Activated T-cell treated with anti-CD3 and anti-CD28 coated beads, Interleukin-2, amount 50 U/mL, for 24 hours (primary cell): ENCODE results near the gene FBXO41.
"Not testable (repeated sequence)": the region's sequence is repeated elsewhere in the genome, so short reads cannot be mapped to it uniquely, and the experiment has no call there.

ENCODE experiments used
- DNase-seq: peaks from one replicate; pipeline ENCODE4 v3.0.0-alpha.2; 2020
- H3K27ac Mint-ChIP-seq: 2 replicates; pipeline ENCODE4 v1.8.0; 2020; ENCODE audit warnings: mild to moderate bottlenecking, mixed read lengths
- H3K27me3 Mint-ChIP-seq: 2 replicates; pipeline ENCODE4 v1.8.0; 2020; ENCODE audit warnings: mixed read lengths
- H3K36me3 Mint-ChIP-seq: 2 replicates; pipeline ENCODE4 v1.8.0; 2020; ENCODE audit warnings: low read depth, mixed read lengths
- H3K4me1 Mint-ChIP-seq: 2 replicates; pipeline ENCODE4 v1.8.0; 2020; ENCODE audit warnings: low read depth, mixed read lengths
- H3K4me3 Mint-ChIP-seq: 2 replicates; pipeline ENCODE4 v1.8.0; 2020; ENCODE audit warnings: mild to moderate bottlenecking, moderate library complexity, mixed read lengths
- H3K9me3 Mint-ChIP-seq: 2 replicates; pipeline ENCODE4 v1.8.0; 2020; ENCODE audit warnings: mixed read lengths

FBXO41 gene

DNA sequence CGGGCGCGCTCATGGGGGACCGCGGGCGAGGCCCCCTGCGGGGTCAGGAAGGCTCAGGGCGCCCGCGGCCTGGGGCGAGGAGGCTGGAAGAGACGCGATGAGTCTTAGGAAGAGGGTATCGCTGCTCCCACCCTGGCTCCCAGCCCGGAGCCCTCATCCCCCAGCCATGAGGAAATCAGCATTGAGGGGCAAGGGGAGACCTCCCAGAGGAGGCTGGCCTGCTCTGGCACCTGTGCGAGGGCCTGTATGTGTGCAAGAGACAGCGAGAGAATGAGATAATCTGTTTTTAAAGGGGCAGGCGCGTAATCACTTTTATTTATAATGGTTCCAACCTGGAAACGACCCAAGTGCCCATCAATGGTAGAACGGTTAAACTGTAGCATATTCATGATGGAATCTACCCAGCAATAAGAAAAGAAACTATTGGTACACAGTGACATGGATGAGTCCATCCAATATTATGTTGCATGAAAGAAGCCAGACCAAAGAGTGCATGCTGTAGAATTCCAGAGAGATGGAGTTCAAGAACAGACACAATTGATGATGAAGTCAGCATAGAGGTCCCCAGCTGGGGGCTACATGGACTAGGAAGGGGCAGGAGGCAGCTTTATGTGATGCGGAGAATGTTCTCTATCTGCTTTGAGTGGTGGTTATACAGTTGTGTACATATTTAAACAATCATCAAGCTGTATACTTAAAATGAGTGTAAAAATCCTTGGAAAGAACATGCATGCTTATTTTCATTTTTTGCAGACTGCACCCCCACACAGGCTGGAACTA lies 14.4 kb downstream of the FBXO41 start:
- no peaks in the 10 kb centered on the region for H3K9me3 Mint-ChIP-seq
- H3K27me3 Mint-ChIP-seq, result no peaks in the 10 kb centered on the region
- DNase-seq, result no peak
- H3K36me3 Mint-ChIP-seq, result peaks cover 27% of the 10 kb centered on the region
- H3K27ac Mint-ChIP-seq, result no peak overlapping the region
- peaks cover 27% of the 10 kb centered on the region for H3K4me1 Mint-ChIP-seq
- peak overlapping the region; percentile 63 for H3K4me3 Mint-ChIP-seq

DNA sequence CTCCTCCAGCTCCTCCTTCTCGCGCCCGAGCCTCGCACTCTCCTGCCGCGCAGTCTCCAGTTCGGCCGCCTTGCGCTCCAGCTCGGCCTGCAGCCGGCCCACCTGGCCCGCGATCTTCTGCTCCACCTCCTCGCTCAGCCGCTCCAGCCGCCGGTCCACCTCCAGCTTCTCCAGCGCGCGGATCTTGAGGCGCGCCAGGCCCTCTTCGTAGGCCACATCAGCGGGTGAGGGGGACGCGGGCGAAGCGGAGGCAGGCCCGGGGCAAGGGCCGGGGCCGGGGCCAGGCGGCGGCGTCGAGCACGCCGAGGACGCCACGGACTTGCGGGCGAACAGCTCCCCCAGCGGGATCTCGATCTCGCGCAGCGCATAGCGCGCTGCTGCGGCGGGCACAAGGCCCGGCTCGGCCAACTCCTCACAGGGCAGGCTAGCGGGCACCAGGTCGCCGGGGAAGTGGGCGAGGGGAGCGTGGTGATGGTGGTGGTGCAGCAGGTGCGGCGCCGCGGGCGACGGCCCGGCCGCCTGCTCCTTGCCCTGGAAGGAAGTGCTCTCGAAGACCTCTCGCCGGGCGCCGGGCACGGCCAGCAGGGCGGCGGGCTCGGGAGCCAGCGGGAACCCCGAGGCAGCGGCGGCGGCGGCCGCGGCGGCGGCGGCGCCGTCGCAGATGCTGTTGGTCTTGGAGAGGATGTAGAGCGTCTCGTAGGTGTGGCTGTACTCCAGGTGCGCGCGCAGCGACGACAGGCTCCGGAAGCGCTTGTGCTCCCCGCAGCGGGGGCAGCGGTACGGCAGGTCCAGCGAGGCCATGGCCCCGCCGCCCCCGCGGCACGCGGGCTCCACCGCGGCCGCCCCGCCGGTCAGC lies 15.2 kb downstream of the FBXO41 start:
- peak; percentile 83 for DNase-seq
- Mint-ChIP-seq H3K27me3 (no peaks in the 10 kb centered on the region), H3K4me1 (peaks cover 27% of the 10 kb centered on the region), H3K9me3 (no peaks in the 10 kb centered on the region), H3K27ac (peak overlapping the region; percentile 31), H3K4me3 (peak overlapping the region; percentile 44), H3K36me3 (peaks cover 28% of the 10 kb centered on the region)

DNA sequence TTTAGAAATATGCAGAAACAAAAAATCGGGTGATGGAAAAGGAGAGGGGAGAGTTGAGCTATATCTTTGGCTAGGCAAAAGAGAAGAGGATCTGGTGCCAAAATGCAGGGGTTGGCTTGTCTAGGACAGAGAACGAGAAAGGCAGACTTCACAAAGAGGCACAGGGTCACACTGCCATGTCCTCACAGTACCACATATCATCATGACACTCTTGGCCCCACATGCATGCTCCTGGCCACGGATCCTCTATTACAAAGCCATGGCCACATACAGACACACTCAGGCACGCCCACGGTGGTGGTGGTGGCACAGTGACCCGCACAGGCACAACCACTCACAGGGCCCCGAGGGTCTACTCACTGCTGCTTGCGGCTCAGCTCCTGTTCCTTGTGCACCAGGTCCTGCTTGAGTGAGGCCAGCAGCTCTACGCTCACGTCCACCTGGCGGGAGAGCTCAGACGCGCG lies 15.9 kb downstream of the FBXO41 start:
- DNase-seq, result no peak
- Mint-ChIP-seq H3K27ac (peak overlapping the region; percentile 42), H3K36me3 (peaks cover 31% of the 10 kb centered on the region), H3K4me1 (peaks cover 27% of the 10 kb centered on the region), H3K4me3 (peak overlapping the region; percentile 44), H3K9me3 (no peaks in the 10 kb centered on the region), H3K27me3 (no peaks in the 10 kb centered on the region)

DNA sequence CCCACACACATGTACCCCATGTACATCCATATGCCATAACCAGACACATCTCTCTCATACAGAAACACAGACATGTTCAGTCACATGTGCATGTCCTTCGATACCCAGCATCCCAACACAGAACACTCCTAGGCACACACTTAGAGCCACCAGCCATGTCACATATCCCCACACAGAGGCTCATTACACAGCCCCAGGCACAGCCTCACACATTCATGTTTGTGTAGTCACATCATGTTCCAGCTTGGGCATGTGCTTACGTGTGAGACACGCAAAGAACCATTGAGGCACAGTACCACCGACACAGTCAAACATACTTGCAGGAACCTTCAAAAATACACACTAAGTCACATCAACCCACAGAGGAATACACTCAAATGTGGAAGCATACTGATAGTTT lies 17.3 kb downstream of the FBXO41 start:
- H3K36me3 Mint-ChIP-seq, result peaks cover 44% of the 10 kb centered on the region
- H3K27me3 Mint-ChIP-seq, result no peaks in the 10 kb centered on the region
- no peak for DNase-seq
- no peak overlapping the region for H3K4me3 Mint-ChIP-seq
- peaks cover 27% of the 10 kb centered on the region for H3K4me1 Mint-ChIP-seq
- H3K27ac Mint-ChIP-seq, result no peak overlapping the region
- H3K9me3 Mint-ChIP-seq, result no peaks in the 10 kb centered on the region

DNA sequence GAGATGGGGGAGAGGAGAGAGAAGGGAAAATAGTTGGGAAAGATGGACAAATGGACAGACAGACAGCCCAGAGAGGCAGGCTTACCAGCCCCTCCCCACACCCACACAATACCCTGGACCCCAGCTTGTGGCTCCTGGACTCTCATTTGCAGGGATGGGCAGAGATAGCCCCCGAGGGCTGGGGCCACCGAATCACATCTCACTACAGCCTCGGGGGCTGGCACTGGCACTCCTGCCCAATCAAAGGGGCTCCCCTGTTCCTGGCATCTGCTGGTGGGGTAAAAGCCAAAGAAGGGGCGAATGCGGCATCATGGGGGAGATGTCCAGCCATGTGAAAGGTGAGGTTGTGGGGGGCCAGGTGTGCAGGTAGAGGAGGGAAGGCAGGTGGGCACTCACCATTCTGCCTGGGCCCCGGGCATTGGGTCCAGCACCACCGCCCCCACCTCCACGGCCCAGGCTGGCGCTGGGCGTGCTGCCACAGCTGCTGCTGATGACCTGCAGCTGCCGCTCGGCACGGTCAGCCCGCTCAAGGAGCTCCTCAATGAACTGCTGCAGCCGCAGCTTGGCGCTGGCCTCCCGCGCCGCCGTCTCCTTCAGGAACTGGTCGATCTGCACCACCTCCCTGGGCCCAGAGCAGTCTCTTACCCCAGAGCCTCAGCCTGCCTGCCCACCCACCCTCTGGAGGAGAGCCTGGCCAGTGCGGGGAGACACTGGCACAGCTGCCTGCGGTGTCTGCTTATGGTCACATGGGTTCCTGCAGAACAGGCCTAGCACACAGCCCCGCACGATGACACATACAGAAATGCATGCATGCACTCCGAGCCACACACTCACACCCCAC lies 18.0 kb downstream of the FBXO41 start:
- Mint-ChIP-seq H3K27me3 (no peaks in the 10 kb centered on the region), H3K4me1 (peaks cover 27% of the 10 kb centered on the region), H3K9me3 (no peaks in the 10 kb centered on the region), H3K36me3 (peaks cover 49% of the 10 kb centered on the region), H3K27ac (no peak overlapping the region), H3K4me3 (no peak overlapping the region)
- no peak for DNase-seq

DNA sequence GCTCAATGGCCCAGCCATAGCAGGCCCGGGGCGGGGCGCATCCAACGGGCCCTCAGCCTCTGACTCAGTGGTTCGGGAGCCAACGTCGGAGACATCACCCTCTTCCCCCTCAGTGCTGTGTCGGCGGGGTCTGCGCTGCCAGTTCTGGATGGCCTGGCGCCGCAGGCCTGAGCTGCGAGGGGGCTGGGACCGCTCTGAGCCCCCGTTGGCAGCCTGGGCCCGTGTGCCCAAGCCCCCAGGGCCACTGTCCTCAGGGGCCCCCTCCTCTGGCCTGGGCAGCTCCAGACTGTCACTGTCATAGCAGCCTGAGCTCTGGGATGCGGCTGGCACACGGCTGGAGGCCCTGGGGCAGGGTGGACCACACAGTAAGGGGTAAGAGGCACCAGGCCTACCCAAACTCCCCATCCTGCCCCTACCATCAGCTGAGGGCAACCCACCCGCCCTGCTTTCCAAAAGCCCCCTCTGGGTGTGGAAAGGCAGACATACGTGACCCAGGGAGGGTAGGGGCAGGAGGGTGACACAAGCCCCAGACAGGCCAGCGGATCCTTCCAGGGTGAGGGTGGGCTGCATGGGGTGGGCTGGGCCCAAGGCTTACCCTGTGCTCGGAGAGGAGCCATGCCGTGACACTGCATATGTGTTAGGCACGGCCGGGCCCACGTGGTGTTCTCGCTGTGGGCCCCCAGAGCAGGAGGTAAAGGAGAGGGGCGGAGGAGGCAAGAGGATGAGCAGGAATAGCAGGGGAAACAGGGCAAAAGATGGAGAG lies 18.8 kb downstream of the FBXO41 start:
- H3K36me3 Mint-ChIP-seq, result peaks cover 55% of the 10 kb centered on the region
- no peak overlapping the region for H3K4me3 Mint-ChIP-seq
- no peak for DNase-seq
- H3K4me1 Mint-ChIP-seq, result peaks cover 25% of the 10 kb centered on the region
- no peak overlapping the region for H3K27ac Mint-ChIP-seq
- no peaks in the 10 kb centered on the region for H3K9me3 Mint-ChIP-seq
- no peaks in the 10 kb centered on the region for H3K27me3 Mint-ChIP-seq

DNA sequence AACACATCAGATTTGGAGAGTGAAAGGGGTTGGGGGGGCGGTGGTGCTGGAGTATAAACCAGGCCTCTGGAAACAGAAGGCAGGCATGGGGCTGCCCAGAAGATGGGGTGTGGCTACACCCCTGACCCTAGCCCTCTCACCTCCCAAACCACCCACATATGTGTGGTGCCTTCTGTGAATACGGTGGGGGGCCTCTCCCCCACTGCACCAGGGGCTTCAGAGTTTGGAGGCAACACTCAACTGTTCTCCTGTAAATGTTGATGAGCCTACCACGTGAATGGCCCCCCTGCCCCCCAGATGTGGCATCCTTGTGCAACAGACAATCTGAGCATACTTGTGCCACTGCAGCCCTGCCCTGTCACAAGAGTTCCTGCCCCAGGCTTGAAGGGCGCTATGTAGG lies 19.5 kb downstream of the FBXO41 start:
- Mint-ChIP-seq H3K9me3 (no peaks in the 10 kb centered on the region), H3K27ac (no peak overlapping the region), H3K4me1 (peaks cover 22% of the 10 kb centered on the region), H3K27me3 (no peaks in the 10 kb centered on the region), H3K4me3 (no peak overlapping the region), H3K36me3 (peaks cover 62% of the 10 kb centered on the region)
- no peak for DNase-seq

DNA sequence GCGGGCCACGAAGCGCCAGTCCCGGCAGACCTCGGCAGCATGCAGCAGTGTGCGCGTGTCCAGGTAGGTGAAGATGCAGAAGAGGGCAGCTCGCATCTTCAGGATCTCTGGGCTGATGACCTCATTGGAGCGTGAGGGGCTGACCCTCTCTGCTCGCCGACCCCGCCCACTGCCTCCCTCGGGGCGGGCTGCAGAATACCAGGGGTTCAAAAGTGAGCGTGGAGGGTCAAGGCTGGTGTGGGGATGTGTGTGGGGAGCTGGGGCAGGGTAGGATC lies 20.0 kb downstream of the FBXO41 start:
- Mint-ChIP-seq H3K27me3 (no peaks in the 10 kb centered on the region), H3K4me3 (no peak overlapping the region), H3K9me3 (no peaks in the 10 kb centered on the region), H3K36me3 (peaks cover 67% of the 10 kb centered on the region), H3K27ac (no peak overlapping the region), H3K4me1 (peaks cover 20% of the 10 kb centered on the region)
- DNase-seq, result no peak

DNA sequence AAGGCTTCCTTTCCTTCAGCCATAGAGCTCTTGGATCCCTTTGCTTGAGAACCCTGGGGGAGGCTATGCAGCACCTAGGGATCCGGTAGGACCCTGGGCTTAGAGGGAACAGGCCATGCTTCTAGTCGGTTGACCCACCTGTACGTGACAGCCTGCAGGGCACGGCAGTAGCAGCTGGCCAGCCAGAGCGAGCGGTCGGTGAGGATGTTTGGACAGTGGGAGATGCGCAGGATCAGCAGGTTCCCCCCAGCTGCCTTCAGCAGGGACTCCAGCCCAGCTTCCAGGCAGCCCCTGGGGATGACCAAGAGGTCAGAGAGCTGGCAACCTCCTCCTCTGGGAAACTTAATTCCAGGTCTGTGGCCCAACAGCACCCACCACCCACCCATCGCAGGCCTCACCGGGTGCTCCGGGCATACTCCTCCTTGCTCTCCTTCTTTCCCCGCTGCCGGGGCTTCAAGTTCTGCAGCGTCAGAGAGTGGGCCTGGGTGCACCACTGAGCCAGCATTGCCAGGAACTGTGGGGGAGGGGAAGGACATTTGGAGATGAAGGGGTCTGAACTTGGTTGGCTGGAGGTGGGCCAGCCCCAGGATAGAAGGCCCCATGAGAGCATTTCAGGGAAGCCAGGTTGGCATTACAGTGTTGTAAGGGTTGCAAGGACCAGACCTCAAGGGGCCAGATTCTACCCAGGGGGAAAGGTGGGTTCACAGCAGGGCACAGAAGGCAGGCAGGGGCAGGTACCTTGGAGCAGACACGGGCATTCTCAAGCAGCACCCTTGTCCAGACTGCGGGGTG lies 20.5 kb downstream of the FBXO41 start:
- peaks cover 22% of the 10 kb centered on the region for H3K4me1 Mint-ChIP-seq
- no peaks in the 10 kb centered on the region for H3K9me3 Mint-ChIP-seq
- no peak for DNase-seq
- peaks cover 72% of the 10 kb centered on the region for H3K36me3 Mint-ChIP-seq
- no peak overlapping the region for H3K27ac Mint-ChIP-seq
- H3K27me3 Mint-ChIP-seq, result no peaks in the 10 kb centered on the region
- H3K4me3 Mint-ChIP-seq, result no peak overlapping the region

DNA sequence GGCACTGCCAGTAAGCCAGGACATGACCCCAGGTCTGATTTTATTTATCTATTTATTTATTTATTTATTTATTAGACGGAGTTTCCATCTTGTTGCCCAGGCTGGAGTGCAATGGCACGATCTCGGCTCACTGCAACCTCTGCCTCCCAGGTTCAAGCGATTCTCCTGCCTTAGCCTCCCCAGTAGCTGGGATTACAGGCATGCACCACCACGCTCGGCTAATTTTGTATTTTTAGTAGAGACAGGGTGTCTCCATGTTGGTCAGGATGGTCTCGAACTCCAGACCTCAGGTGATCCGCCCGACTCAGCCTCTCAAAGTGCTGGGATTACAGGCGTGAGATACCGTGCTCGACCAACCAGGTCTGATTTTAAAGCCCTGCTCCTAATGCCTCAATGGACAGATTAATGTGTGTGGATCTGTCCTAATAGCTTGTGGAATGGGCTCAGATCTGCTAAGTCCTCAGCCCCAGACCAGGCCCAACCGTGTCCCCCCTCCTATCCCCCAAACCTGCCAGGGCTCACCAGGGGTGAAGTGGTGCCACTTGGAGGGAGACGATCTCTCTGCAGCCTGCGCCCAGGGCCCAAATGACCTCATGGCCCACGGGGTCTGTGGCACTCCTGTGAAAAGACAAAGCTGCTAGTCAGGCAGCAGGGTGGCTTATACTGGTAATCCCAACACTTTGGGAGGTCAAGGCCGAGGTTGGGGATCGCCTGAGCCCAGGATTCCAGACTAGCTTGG lies 21.4 kb downstream of the FBXO41 start:
- not testable (repeated sequence) for DNase-seq, H3K9me3 Mint-ChIP-seq, H3K4me3 Mint-ChIP-seq, H3K27ac Mint-ChIP-seq, H3K27me3 Mint-ChIP-seq
- H3K36me3 Mint-ChIP-seq, result peaks cover 67% of the 10 kb centered on the region
- H3K4me1 Mint-ChIP-seq, result peaks cover 13% of the 10 kb centered on the region

DNA sequence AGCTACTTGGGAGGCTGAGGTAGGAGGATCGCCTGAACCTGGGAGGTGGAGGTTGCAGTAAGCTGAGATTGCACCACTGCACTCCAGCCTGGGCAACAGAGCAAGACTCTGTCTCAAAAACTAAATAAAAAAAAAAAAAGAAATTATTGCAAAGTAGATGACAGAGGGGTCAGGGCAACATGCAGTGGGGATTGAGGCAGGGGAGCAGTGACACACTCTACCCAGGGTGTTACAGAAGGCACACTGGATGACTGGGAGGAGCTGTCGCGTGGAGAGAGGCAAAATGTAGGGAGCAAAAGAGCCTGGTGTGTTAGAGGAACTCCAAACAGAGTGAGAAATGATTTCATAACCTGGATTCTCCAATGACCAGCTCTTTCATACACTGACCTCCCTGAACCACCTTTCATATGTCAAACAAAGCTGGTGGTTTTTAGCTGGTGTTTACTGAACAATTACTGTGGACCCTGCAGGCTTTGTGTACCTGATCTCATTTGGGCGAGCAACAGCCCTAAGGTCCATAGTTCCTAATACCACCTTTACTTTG lies 22.1 kb downstream of the FBXO41 start:
- H3K4me3 Mint-ChIP-seq, result no peak overlapping the region
- H3K36me3 Mint-ChIP-seq, result peaks cover 64% of the 10 kb centered on the region
- no peak for DNase-seq
- H3K27me3 Mint-ChIP-seq, result no peaks in the 10 kb centered on the region
- peak overlapping the region; percentile 61 for H3K27ac Mint-ChIP-seq
- no peaks in the 10 kb centered on the region for H3K9me3 Mint-ChIP-seq
- H3K4me1 Mint-ChIP-seq, result peaks cover 10% of the 10 kb centered on the region

DNA sequence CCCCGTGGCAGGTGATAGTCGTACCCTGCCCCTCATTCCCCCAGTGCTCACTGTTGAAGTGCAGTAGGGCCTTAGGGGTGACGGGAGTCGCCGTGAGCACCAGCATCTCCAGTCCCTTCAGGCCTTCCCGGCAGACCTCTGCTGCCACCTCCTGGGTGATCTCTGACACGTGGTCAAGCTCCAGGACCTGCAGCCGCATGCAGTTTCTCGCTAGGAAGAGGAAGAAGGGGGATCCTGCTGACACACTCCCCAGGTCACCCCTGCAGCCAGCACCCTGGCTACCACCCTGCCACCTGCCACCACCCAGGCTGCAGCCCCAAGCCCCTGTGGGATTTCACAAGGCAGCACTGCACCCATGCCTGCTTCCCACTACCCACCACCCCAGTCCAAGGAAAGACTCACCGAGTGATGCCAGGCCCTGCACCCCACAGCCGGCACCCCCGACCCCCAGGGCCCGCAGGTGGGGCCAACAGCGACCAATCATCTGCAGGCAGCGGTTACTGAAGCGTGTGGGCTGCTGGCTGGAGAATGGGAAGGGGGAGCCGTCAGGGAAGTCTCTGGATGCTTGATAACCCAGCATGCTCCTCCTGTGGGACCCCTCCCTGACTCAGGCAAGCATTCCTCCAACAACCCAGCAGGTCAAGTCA lies 23.8 kb downstream of the FBXO41 start:
- H3K9me3 Mint-ChIP-seq, result no peaks in the 10 kb centered on the region
- peaks cover 5% of the 10 kb centered on the region for H3K4me1 Mint-ChIP-seq

More for the DNA sequence above, 23.8 kb downstream of the FBXO41 start:
- Mint-ChIP-seq H3K36me3 (peaks cover 60% of the 10 kb centered on the region), H3K4me3 (no peak overlapping the region), H3K27ac (peak overlapping the region; percentile 47), H3K27me3 (no peaks in the 10 kb centered on the region)
- no peak for DNase-seq
